ENCODE results near the gene MMS19.

DNA sequence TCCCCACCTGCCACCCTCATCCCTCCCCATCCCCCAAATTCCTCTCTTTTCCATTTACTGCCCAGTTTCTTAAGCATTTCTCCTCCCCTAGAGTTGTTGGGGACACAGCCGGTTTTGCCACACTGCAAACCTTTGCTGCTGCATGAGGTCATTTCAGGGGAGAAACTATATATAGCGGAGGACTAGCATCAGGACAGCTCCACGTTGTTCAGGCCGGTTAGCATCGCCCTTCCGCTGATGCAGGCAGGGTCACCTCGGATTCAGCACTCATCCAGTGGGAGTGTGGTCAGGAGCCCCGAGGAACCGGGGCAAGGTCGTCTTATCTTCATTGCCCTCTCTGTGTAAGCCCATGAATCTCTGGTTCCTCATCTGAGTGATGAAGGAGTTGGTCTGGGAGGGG is 16.1 kb upstream of the MMS19 start:
- TF ChIP-seq, protein P1, sequence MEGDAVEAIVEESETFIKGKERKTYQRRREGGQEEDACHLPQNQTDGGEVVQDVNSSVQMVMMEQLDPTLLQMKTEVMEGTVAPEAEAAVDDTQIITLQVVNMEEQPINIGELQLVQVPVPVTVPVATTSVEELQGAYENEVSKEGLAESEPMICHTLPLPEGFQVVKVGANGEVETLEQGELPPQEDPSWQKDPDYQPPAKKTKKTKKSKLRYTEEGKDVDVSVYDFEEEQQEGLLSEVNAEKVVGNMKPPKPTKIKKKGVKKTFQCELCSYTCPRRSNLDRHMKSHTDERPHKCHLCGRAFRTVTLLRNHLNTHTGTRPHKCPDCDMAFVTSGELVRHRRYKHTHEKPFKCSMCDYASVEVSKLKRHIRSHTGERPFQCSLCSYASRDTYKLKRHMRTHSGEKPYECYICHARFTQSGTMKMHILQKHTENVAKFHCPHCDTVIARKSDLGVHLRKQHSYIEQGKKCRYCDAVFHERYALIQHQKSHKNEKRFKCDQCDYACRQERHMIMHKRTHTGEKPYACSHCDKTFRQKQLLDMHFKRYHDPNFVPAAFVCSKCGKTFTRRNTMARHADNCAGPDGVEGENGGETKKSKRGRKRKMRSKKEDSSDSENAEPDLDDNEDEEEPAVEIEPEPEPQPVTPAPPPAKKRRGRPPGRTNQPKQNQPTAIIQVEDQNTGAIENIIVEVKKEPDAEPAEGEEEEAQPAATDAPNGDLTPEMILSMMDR (IDR thresholded peaks at IDR 0.05) = no peak
- TF ChIP-seq POLR2A (IDR thresholded peaks at IDR 0.05) = no peak
